Left ventricle myocardium superior (tissue), 1 donor: ENCODE measurements around the gene HOOK1. TPM values are rescaled to one million over a fixed set of nuclear protein-coding genes. Genes with fewer than 3 reads are reported as not detected.
"Not testable (repeated sequence)": the region's sequence is repeated elsewhere in the genome, so short reads cannot be mapped to it uniquely, and the experiment has no call there.

Experiments used
- ATAC-seq: fragments of 200-7000 bp; cut with Tn5 transposase; one replicate; pipeline ENCODE4 v1.9.1; 2020; ENCODE audit warnings: mild to moderate bottlenecking, moderate library complexity
- DNase-seq: peaks from one replicate; pipeline ENCODE4 v3.0.0-alpha.2; 2020
- intact Hi-C: fragments of 100-400 bp; cut with micrococcal nuclease; formaldehyde crosslinking; loops from one replicate; pipeline ENCODE4 v1.11.0; 2022
- total RNA-seq: library from RNA; stranded (reverse); fragmentation: NEBNext Ultra II Directional; extraction: Animal tissue kit (Norgen Biotek cat#: 25700); gene quantifications from one replicate; pipeline ENCODE4 v1.2.1, GENCODE V29; 2021
- donor health status: DM: no; HTN: yes; CAD: no; lungs with severe emphysema.

Gene HOOK1
- total RNA-seq, 1 donor from 2014 or later: 10.7 TPM

- intact Hi-C loops, DNase-seq: not testable (repeated sequence)
- ATAC-seq: peak; percentile 44
These were observed 106.6 kb downstream of the HOOK1 start for GRCh38 chr1:59921258-59921899.

DNA sequence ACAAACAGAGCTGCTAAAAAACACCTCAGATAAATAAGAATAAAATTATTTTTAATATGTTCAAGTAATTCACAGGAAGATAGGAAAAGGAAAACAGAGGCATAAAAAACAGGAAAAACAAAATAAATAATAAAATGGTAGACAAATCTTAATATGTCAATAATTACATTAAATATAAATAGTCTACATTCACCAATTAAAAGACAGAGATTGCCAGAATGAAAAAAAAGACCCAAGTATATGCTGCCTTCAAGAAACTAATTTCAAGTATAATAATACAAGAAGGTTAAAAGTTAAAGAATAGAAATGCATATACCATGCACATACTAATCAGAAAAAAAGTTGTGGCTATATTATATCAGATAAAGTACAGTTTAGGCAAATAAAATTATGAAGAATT is 109.9 kb downstream of the HOOK1 start:
- intact Hi-C loops: no loop called here
- DNase-seq: no peak
- no peak for ATAC-seq

Other genes with a start within 250 kb of the HOOK1 start
- gene CYP2J2, start 111.8 kb downstream of the HOOK1 start, total RNA-seq: 69.2 TPM